DND-41 (cell line): ENCODE results near the gene TNFAIP8.

Experiments used
- ATAC-seq: fragments of 200-7000 bp; cut with Tn5 transposase; 3 replicates; pipeline ENCODE4 v1.9.1; 2021; ENCODE audit warnings: low read depth; ENCODE audit not compliant: insufficient read depth
- DNase-seq: peaks from one replicate; pipeline ENCODE4 v3.0.0-alpha.2; 2020
- H2AFZ ChIP-seq: 2 replicates; pipeline ENCODE4 v1.6.0; 2012; ENCODE audit warnings: low read depth, low read length
- H3K27ac ChIP-seq: 2 replicates; pipeline ENCODE4 v1.5.1; 2012; ENCODE audit warnings: low read length, inconsistent platforms
- H3K27me3 ChIP-seq: fragments of 200-600 bp; sonication (generic); 2 replicates; pipeline ENCODE4 v1.6.0; 2012; ENCODE audit warnings: low read length, mild to moderate bottlenecking, inconsistent platforms; ENCODE audit not compliant: insufficient read depth, poor library complexity
- H3K36me3 ChIP-seq: 2 replicates; pipeline ENCODE4 v1.5.1; 2012; ENCODE audit warnings: low read length, inconsistent platforms; ENCODE audit not compliant: insufficient read depth
- H3K4me1 ChIP-seq: 2 replicates; pipeline ENCODE4 v1.5.1; 2012; ENCODE audit warnings: mild to moderate bottlenecking, low read length; ENCODE audit not compliant: insufficient read depth
- H3K4me2 ChIP-seq: 2 replicates; pipeline ENCODE4 v1.6.0; 2012; ENCODE audit warnings: mild to moderate bottlenecking, moderate library complexity, low read length, inconsistent platforms; ENCODE audit not compliant: insufficient read depth
- H3K4me3 ChIP-seq, 2 experiments: fragments of 200-600 bp in 1 of 2; shearing (Covaris generic) in 1 of 2; 2 replicates each; pipeline ENCODE4 v1.5.1; 2012 to 2016; ENCODE audit warnings: inconsistent platforms in 2 of 2, low read length in 2 of 2, mild to moderate bottlenecking in 2 of 2, low read depth in 1 of 2, moderate library complexity in 1 of 2
- H3K79me2 ChIP-seq: 2 replicates; pipeline ENCODE4 v1.6.0; 2012; ENCODE audit warnings: low read length, inconsistent platforms; ENCODE audit not compliant: insufficient read depth
- H3K9ac ChIP-seq: 2 replicates; pipeline ENCODE4 v1.6.0; 2012; ENCODE audit warnings: low read depth, mild to moderate bottlenecking, inconsistent platforms, low read length, moderate library complexity
- H3K9me3 ChIP-seq: 2 replicates; pipeline ENCODE4 v1.5.1; 2012; ENCODE audit warnings: low read length, moderate library complexity, mild to moderate bottlenecking, inconsistent platforms; ENCODE audit not compliant: insufficient read depth, severe bottlenecking
- H4K20me1 ChIP-seq: 2 replicates; pipeline ENCODE4 v1.6.0; 2012; ENCODE audit warnings: low read length; ENCODE audit not compliant: insufficient read depth
- CTCF ChIP-seq: IDR thresholded peaks from 2 replicates; pipeline ENCODE4 v1.5.1; 2012; ENCODE audit warnings: borderline replicate concordance, low read length, moderate library complexity, mild to moderate bottlenecking; ENCODE audit not compliant: poor library complexity, severe bottlenecking; ENCODE audit errors: extremely low read depth
- EZH2 ChIP-seq: IDR thresholded peaks from 3 replicates; pipeline ENCODE4 v1.6.1; 2012; ENCODE audit warnings: borderline replicate concordance, low read depth, mild to moderate bottlenecking, moderate library complexity, low read length, inconsistent platforms; ENCODE audit not compliant: severe bottlenecking

Gene TNFAIP8

GRCh38 chr5:119316906-119317305 lies 38.9 kb upstream of the TNFAIP8 start:
- ATAC-seq (no peak), DNase-seq (no peak)
- H3K27me3 ChIP-seq: no peaks in the 10 kb centered on the region
- no peak overlapping the region for H3K9ac ChIP-seq
- H3K9me3 ChIP-seq: no peaks in the 10 kb centered on the region
- peaks cover 28% of the 10 kb centered on the region for H3K36me3 ChIP-seq
- H3K27ac ChIP-seq: peak overlapping the region; percentile 81; the same call in 1 of the 2 replicates
- no peak overlapping the region for H3K4me3 ChIP-seq
- no peaks in the 10 kb centered on the region for H4K20me1 ChIP-seq
- H2AFZ ChIP-seq: no peak overlapping the region
- no peak for TF ChIP-seq EZH2
- TF ChIP-seq CTCF: no peak
- no peak overlapping the region for H3K4me2 ChIP-seq
- peaks cover 100% of the 10 kb centered on the region for H3K79me2 ChIP-seq
- peaks cover 94% of the 10 kb centered on the region for H3K4me1 ChIP-seq

GRCh38 chr5:119318256-119318894 lies 37.4 kb upstream of the TNFAIP8 start:
- Histone ChIP-seq H3K9me3 (no peaks in the 10 kb centered on the region), H3K4me3 (no peak overlapping the region), H4K20me1 (peaks cover 3% of the 10 kb centered on the region; the same call in 1 of the 2 replicates), H3K4me1 (peaks cover 94% of the 10 kb centered on the region), H3K27me3 (no peaks in the 10 kb centered on the region), H3K36me3 (peaks cover 28% of the 10 kb centered on the region), H3K79me2 (peaks cover 100% of the 10 kb centered on the region), H3K9ac (no peak overlapping the region), H2AFZ (no peak overlapping the region), H3K27ac (peak overlapping the region; percentile 56; the same call in 1 of the 2 replicates), H3K4me2 (no peak overlapping the region; the same call in 1 of the 2 replicates)
- no peak for TF ChIP-seq CTCF
- no peak for TF ChIP-seq EZH2
- DNase-seq (no peak), ATAC-seq (no peak)

GRCh38 chr5:119319401-119319800 lies 36.4 kb upstream of the TNFAIP8 start:
- Histone ChIP-seq H3K27ac (peak overlapping the region; percentile 58), H3K27me3 (no peaks in the 10 kb centered on the region), H4K20me1 (peaks cover 3% of the 10 kb centered on the region; the same call in 1 of the 2 replicates), H2AFZ (no peak overlapping the region), H3K4me3 (no peak overlapping the region), H3K9ac (no peak overlapping the region), H3K4me1 (peaks cover 93% of the 10 kb centered on the region), H3K79me2 (peaks cover 100% of the 10 kb centered on the region), H3K4me2 (no peak overlapping the region), H3K36me3 (peaks cover 21% of the 10 kb centered on the region), H3K9me3 (no peaks in the 10 kb centered on the region)
- no peak for TF ChIP-seq CTCF
- no peak for ATAC-seq
- no peak for DNase-seq
